ENCODE measurements around the gene PEX12.
"Not testable (repeated sequence)": the region's sequence is repeated elsewhere in the genome, so short reads cannot be mapped to it uniquely, and the experiment has no call there.

Gene PEX12

GRCh38 chr17:35534576-35535093, 43.7 kb downstream of the PEX12 start:
- no peak for DNase-seq

GRCh38 chr17:35531160-35531559, 47.2 kb downstream of the PEX12 start:
- DNase-seq = no peak

- no peak for DNase-seq
These were observed 48.5 kb downstream of the PEX12 start for GRCh38 chr17:35529866-35530265.

GRCh38 chr17:35529326-35529725, 49.0 kb downstream of the PEX12 start:
- DNase-seq = not testable (repeated sequence)
